Lower leg skin (tissue), 3 donors: ENCODE results near the gene TM7SF3.

ENCODE experiments used
- CTCF ChIP-seq, 3 donors: fragments of 450-650 bp; IDR thresholded peaks; one replicate each; pipeline ENCODE4 v1.5.1; 2016; ENCODE audit warnings: antibody characterized with exemption in 3 of 3, mild to moderate bottlenecking in 3 of 3, moderate library complexity in 2 of 3
- POLR2A ChIP-seq, 2 donors: fragments of 450-650 bp; IDR thresholded peaks; one replicate each; pipeline ENCODE4 v1.6.1; 2016 to 2017; ENCODE audit warnings: antibody characterized with exemption in 2 of 2, mild to moderate bottlenecking in 1 of 2, moderate library complexity in 1 of 2

- TF ChIP-seq CTCF (IDR thresholded peaks at IDR 0.05) (no peak), POLR2A (IDR thresholded peaks at IDR 0.05) (no peak)
Measured at GRCh38 chr12:26929590-26929989, 84.6 kb downstream of the TM7SF3 start.
